SK-N-SH (cell line): ENCODE measurements around the gene STK32C. TPM values are rescaled to one million over a fixed set of nuclear protein-coding genes. Genes with fewer than 3 reads are reported as not detected.

Experiments
- CTCF ChIA-PET: fragments of 300-600, 350-600 bp; formaldehyde crosslinking; extraction: SDS; loops from one replicate; lab custom pipeline; 2021; lab: Yijun Ruan, JAX
- POLR2A ChIA-PET: fragments of 350-600 bp; sonication (Branson Sonifier 250); formaldehyde crosslinking; extraction: SDS; loops from one replicate; lab custom pipeline; 2020; ENCODE audit warnings: antibody characterized with exemption, inconsistent platforms; lab: Yijun Ruan, JAX
- DNase-seq: peaks from one replicate; pipeline ENCODE4 v3.0.0; 2012
- H2AFZ ChIP-seq: fragments of 200-600 bp; sonication (generic); 2 replicates; pipeline ENCODE4 v1.8.1; 2016; ENCODE audit warnings: antibody characterized with exemption, mild to moderate bottlenecking, low read depth
- H3F3A ChIP-seq: fragments of 200-600 bp; sonication (generic); replicated peaks from 2 replicates; pipeline ENCODE3; 2016; ENCODE audit warnings: antibody characterized with exemption, mild to moderate bottlenecking; ENCODE audit not compliant: insufficient read depth
- H3K27ac ChIP-seq, 2 experiments: fragments of 200-500 bp in 1 of 2; fragments of 200-600 bp in 1 of 2; sonication (Bioruptor generic) in 1 of 2; sonication (generic), shearing (Covaris generic) in 1 of 2; 2 replicates each; pipeline versions ENCODE4 v1.5.1 to v1.6.1; 2014 to 2016; ENCODE audit warnings: low read depth in 2 of 2, inconsistent platforms in 1 of 2, low read length in 1 of 2, mild to moderate bottlenecking in 1 of 2, mixed read lengths in 1 of 2
- H3K27me3 ChIP-seq: fragments of 200-600 bp; sonication (generic), shearing (Covaris generic); 2 replicates; pipeline ENCODE4 v1.6.1; 2016; ENCODE audit warnings: mixed run types; ENCODE audit not compliant: insufficient read depth
- H3K36me3 ChIP-seq, 2 experiments: fragments of 200-500 bp in 1 of 2; fragments of 200-600 bp in 1 of 2; sonication (Bioruptor generic) in 1 of 2; sonication (generic) in 1 of 2; replicated peaks in 1 of 2; 2 replicates each; pipeline versions ENCODE3 to v1.5.1; 2014 to 2016; ENCODE audit warnings: low read length in 1 of 2, mild to moderate bottlenecking in 1 of 2; ENCODE audit not compliant: insufficient read depth in 2 of 2, control insufficient read depth in 1 of 2
- H3K4me1 ChIP-seq, 2 experiments: fragments of 200-500 bp in 1 of 2; fragments of 200-600 bp in 1 of 2; sonication (Bioruptor generic) in 1 of 2; sonication (generic), shearing (Covaris generic) in 1 of 2; 2 replicates each; pipeline versions ENCODE4 v1.5.1 to v1.6.1; 2014 to 2016; ENCODE audit warnings: low read depth in 1 of 2, low read length in 1 of 2, mixed run types in 1 of 2; ENCODE audit not compliant: insufficient read depth in 2 of 2, control insufficient read depth in 1 of 2
- H3K4me2 ChIP-seq: fragments of 200-600 bp; sonication (generic), shearing (Covaris generic); 2 replicates; pipeline ENCODE4 v1.6.1; 2017; ENCODE audit warnings: mixed run types
- H3K4me3 ChIP-seq, 2 experiments: fragments of 200-500 bp in 1 of 2; fragments of 200-600 bp in 1 of 2; sonication (Bioruptor generic) in 1 of 2; sonication (generic), shearing (Covaris generic) in 1 of 2; 2 replicates each; pipeline versions ENCODE4 v1.5.1 to v1.8.1; 2014 to 2016; ENCODE audit warnings: low read depth in 2 of 2, inconsistent platforms in 1 of 2, low read length in 1 of 2, mild to moderate bottlenecking in 1 of 2, mixed read lengths in 1 of 2, moderate library complexity in 1 of 2
- H3K79me2 ChIP-seq: fragments of 200-600 bp; sonication (generic); 2 replicates; pipeline ENCODE4 v1.8.1; 2017; ENCODE audit warnings: mild to moderate bottlenecking; ENCODE audit not compliant: insufficient read depth
- H3K9ac ChIP-seq: fragments of 200-600 bp; sonication (generic); 2 replicates; pipeline ENCODE4 v1.6.1; 2017; ENCODE audit warnings: mixed run types
- H3K9me2 ChIP-seq: fragments of 200-600 bp; sonication (generic); 2 replicates; pipeline ENCODE4 v1.6.1; 2017; ENCODE audit warnings: mixed run types
- H3K9me3 ChIP-seq: fragments of 200-600 bp; sonication (generic); 2 replicates; pipeline ENCODE4 v1.6.1; 2017; ENCODE audit warnings: mixed run types, mild to moderate bottlenecking, moderate library complexity
- H4K20me1 ChIP-seq: fragments of 200-600 bp; sonication (generic); 2 replicates; pipeline ENCODE4 v1.6.1; 2017; ENCODE audit warnings: mild to moderate bottlenecking, mixed run types; ENCODE audit not compliant: insufficient read depth
- CHD2 ChIP-seq: fragments of 150-350 bp; IDR thresholded peaks from 2 replicates; pipeline ENCODE4 v1.6.1; 2018; ENCODE audit warnings: low read length; ENCODE audit not compliant: partially characterized antibody
- ELF1 ChIP-seq: IDR thresholded peaks from 2 replicates; pipeline ENCODE4 v1.4.0; 2012
- EP300 ChIP-seq, 2 experiments: IDR thresholded peaks; 2 replicates each; pipeline versions ENCODE4 v1.4.0 to v1.6.1; 2012; ENCODE audit warnings: borderline replicate concordance in 1 of 2, low read depth in 1 of 2, low read length in 1 of 2
- GABPA ChIP-seq: IDR thresholded peaks from 2 replicates; pipeline ENCODE4 v1.4.0; 2012; ENCODE audit warnings: low read depth, mild to moderate bottlenecking
- IRF3 ChIP-seq: fragments of 150-350 bp; IDR thresholded peaks from 2 replicates; pipeline ENCODE4 v1.6.1; 2016; ENCODE audit warnings: mild to moderate bottlenecking, low read depth, low read length
- MXI1 ChIP-seq: IDR thresholded peaks from 2 replicates; pipeline ENCODE4 v1.6.1; 2012; ENCODE audit warnings: mild to moderate bottlenecking, low read depth, low read length, improper control_type of control experiment
- NFIC ChIP-seq: IDR thresholded peaks from 2 replicates; pipeline ENCODE4 v1.4.0; 2012; ENCODE audit warnings: borderline replicate concordance
- PBX3 ChIP-seq: IDR thresholded peaks from 2 replicates; pipeline ENCODE4; 2012
- RAD21 ChIP-seq: IDR thresholded peaks from 2 replicates; pipeline ENCODE4 v1.6.1; 2012; ENCODE audit warnings: mild to moderate bottlenecking, low read length
- RCOR1 ChIP-seq: fragments of 150-350 bp; IDR thresholded peaks from 2 replicates; pipeline ENCODE4 v1.6.1; 2017; ENCODE audit warnings: antibody characterized with exemption, low read length
- REST ChIP-seq: IDR thresholded peaks from 2 replicates; pipeline ENCODE4 v1.6.1; 2012; ENCODE audit warnings: mild to moderate bottlenecking, low read depth, low read length, moderate library complexity
- RFX5 ChIP-seq: IDR thresholded peaks from 2 replicates; pipeline ENCODE4 v1.6.1; 2012; ENCODE audit warnings: mild to moderate bottlenecking, improper control_type of control experiment, low read length
- RXRA ChIP-seq: IDR thresholded peaks from 2 replicates; pipeline ENCODE4 v1.4.0; 2012; ENCODE audit warnings: low read depth, mild to moderate bottlenecking, borderline replicate concordance
- SMC3 ChIP-seq: IDR thresholded peaks from 2 replicates; pipeline ENCODE4 v1.6.1; 2012; ENCODE audit warnings: low read depth, low read length, improper control_type of control experiment
- TAF1 ChIP-seq: IDR thresholded peaks from 2 replicates; pipeline ENCODE4 v1.6.1; 2012; ENCODE audit warnings: low read depth, mild to moderate bottlenecking, low read length, moderate library complexity, borderline replicate concordance
- TCF12 ChIP-seq: IDR thresholded peaks from 2 replicates; pipeline ENCODE4 v1.4.0; 2012
- YY1 ChIP-seq: IDR thresholded peaks from 2 replicates; pipeline ENCODE4 v1.4.0; 2012; ENCODE audit warnings: low read depth, mild to moderate bottlenecking
- WGBS: methylation state at CpG from one replicate; pipeline ENCODE4 v1.1.6; 2017; ENCODE audit warnings: low lambda C conversion rate; 5-methylcytosine and 5-hydroxymethylcytosine counted together
- polyA plus RNA-seq, 3 experiments: library from polyadenylated mRNA; depleted of rRNA; stranded (reverse); fragments of >200 nt; gene quantifications; 2 replicates each; pipeline ENCODE4 v1.2.3, GENCODE V29; 2012

Gene STK32C
- polyA plus RNA-seq, 1 of the 3 experiments (the other 2 are of a cell fraction) = 27.8 TPM

DNA sequence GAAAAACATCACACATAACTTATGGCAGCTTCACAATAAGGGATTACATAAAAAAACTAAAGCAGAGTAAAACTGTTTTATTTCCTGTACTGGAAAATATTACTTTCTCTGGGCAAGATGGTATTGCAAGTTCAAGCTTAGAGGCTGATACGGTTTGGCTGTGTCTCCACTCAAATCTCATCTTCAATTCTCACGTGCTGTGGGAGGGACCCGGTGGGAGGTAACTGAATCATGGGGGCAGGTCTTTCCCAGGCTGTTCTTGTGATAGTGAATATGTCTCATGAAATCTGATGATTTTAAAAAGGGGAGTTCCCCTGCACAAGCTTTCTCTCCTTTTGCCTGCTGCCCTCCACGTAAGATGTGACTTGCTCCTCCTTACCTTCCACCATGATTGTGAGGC is 19.2 kb upstream of the STK32C start:
- no peak overlapping the region for H3K27ac ChIP-seq
- WGBS = 100% methylated on average over 4 of the region's 4 CpGs
- peaks cover 0 to 24% of the 10 kb centered on the region in 2 experiments; a peak in 3 of 4 replicates for H3K4me1 ChIP-seq
- peaks cover 22% of the 10 kb centered on the region for H3F3A ChIP-seq
- no peaks in the 10 kb centered on the region for H3K27me3 ChIP-seq
- no peak for TF ChIP-seq MXI1
- no peak overlapping the region for H3K4me3 ChIP-seq
- POLR2A ChIA-PET = no interaction called here
- no peaks in the 10 kb centered on the region for H3K9me3 ChIP-seq
- H3K36me3 ChIP-seq = peaks cover 0 to 9% of the 10 kb centered on the region in 2 experiments
- CTCF ChIA-PET = no interaction called here
- no peaks in the 10 kb centered on the region for H4K20me1 ChIP-seq
- H3K4me2 ChIP-seq = no peak overlapping the region
- no peak overlapping the region for H2AFZ ChIP-seq
- no peaks in the 10 kb centered on the region for H3K9me2 ChIP-seq
- H3K79me2 ChIP-seq = peaks cover 72% of the 10 kb centered on the region
- no peak for DNase-seq
- no peak overlapping the region for H3K9ac ChIP-seq

- H3K4me3 ChIP-seq = no peak overlapping the region
- ChIA-PET POLR2A (no interaction called here), CTCF (no interaction called here)
- H3F3A ChIP-seq = peaks cover 22% of the 10 kb centered on the region
- no peak for DNase-seq
- peaks cover 0 to 24% of the 10 kb centered on the region in 2 experiments; a peak in 3 of 4 replicates for H3K4me1 ChIP-seq
- no peak overlapping the region for H3K9ac ChIP-seq
- no peaks in the 10 kb centered on the region for H3K9me2 ChIP-seq
- WGBS = 93% methylated on average over 11 of the region's 11 CpGs
- H4K20me1 ChIP-seq = no peaks in the 10 kb centered on the region
- H3K27me3 ChIP-seq = no peaks in the 10 kb centered on the region
- no peak overlapping the region for H2AFZ ChIP-seq
- TF ChIP-seq SMC3 = no peak
- no peak for TF ChIP-seq EP300 (IDR thresholded peaks at IDR 0.05; ENCODE audit: borderline replicate concordance in 1 of 2, low read depth in 1 of 2, low read length in 1 of 2)
- TF ChIP-seq TCF12 = no peak
- TF ChIP-seq NFIC = no peak
- no peak for TF ChIP-seq CHD2
- no peak for TF ChIP-seq PBX3
- TF ChIP-seq GABPA = no peak
- no peak for TF ChIP-seq RAD21
- no peak for TF ChIP-seq YY1
- TF ChIP-seq RCOR1 = no peak
- TF ChIP-seq, all 33 proteins: peak for 0
- Histone ChIP-seq H3K27ac (no peak overlapping the region), H3K4me2 (no peak overlapping the region), H3K79me2 (peaks cover 70% of the 10 kb centered on the region), H3K9me3 (no peaks in the 10 kb centered on the region), H3K36me3 (peaks cover 0 to 9% of the 10 kb centered on the region in 2 experiments)
Measured at GRCh38 chr10:132326344-132326889, 18.7 kb upstream of the STK32C start.

GRCh38 chr10:132324186-132324585 is 16.4 kb upstream of the STK32C start:
- Histone ChIP-seq H2AFZ (no peak overlapping the region), H3K9me3 (no peaks in the 10 kb centered on the region), H3K4me1 (peaks cover 11 to 17% of the 10 kb centered on the region in 2 experiments; a peak in 3 of 4 replicates), H3K9ac (no peak overlapping the region), H3F3A (peaks cover 31% of the 10 kb centered on the region), H3K79me2 (peaks cover 51% of the 10 kb centered on the region), H3K36me3 (peaks cover 0 to 9% of the 10 kb centered on the region in 2 experiments), H3K4me2 (no peak overlapping the region), H3K4me3 (no peak overlapping the region), H4K20me1 (no peaks in the 10 kb centered on the region), H3K9me2 (no peaks in the 10 kb centered on the region), H3K27ac (no peak overlapping the region), H3K27me3 (no peaks in the 10 kb centered on the region)
- ChIA-PET POLR2A (interaction anchor here (0.6 kb wide), 1 partner anchor 83 kb away, joined by 3 read pairs; no protein-coding TSS in a partner anchor), CTCF (interaction anchor here (1.8 kb wide), 1 partner anchor 13 kb away, joined by 6 read pairs; no protein-coding TSS in a partner anchor)
- DNase-seq = no peak
- WGBS = 100% methylated on average over 1 of the region's 1 CpG
- TF ChIP-seq CHD2 = no peak
- TF ChIP-seq EP300 (IDR thresholded peaks at IDR 0.05; ENCODE audit: borderline replicate concordance in 1 of 2, low read depth in 1 of 2, low read length in 1 of 2) = no peak
- no peak for TF ChIP-seq RXRA
- no peak for TF ChIP-seq TAF1
- no peak for TF ChIP-seq TCF12
- TF ChIP-seq IRF3 = no peak
- TF ChIP-seq REST = no peak
- TF ChIP-seq NFIC = no peak
- no peak for TF ChIP-seq RFX5
- TF ChIP-seq YY1 = no peak
- TF ChIP-seq ELF1 = no peak
